Body of pancreas (tissue), 4 donors: ENCODE measurements around the gene CCSER2.

ENCODE experiments used
- POLR2A ChIP-seq, 3 donors: fragments of 450-650 bp; IDR thresholded peaks; one replicate each; pipeline ENCODE4 v1.6.1; 2016; ENCODE audit warnings: antibody characterized with exemption in 3 of 3, mild to moderate bottlenecking in 2 of 3
- TF ChIP-seq, protein P1 (sequence below), 7 experiments: fragments of 450-650 bp in 4 of 7; fragments of 200-600 bp in 3 of 7; sonication (generic) in 3 of 7; IDR thresholded peaks; one replicate each; pipeline ENCODE4 v1.5.1; 2016 to 2019; ENCODE audit warnings: antibody characterized with exemption in 7 of 7

DNA sequence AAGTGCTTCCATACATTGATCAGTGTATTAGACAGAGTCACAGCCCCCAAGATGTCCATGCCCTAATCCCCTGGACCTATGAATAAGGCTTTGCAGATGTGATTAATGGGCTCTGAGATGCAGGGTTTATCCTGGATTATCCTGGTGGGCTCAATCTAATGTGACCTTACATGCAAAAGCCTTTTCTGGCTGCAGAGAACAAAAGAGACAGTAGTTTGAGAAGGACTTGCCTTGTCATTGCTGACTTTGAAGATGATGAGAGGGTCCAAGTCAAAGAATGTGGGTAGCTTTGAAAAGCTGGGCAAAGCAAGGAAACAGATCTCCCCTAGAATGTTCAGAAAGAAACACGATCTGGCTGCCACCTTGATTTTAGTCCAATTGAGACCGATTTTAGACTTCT lies 238.7 kb downstream of the CCSER2 start:
- TF ChIP-seq, protein P1, sequence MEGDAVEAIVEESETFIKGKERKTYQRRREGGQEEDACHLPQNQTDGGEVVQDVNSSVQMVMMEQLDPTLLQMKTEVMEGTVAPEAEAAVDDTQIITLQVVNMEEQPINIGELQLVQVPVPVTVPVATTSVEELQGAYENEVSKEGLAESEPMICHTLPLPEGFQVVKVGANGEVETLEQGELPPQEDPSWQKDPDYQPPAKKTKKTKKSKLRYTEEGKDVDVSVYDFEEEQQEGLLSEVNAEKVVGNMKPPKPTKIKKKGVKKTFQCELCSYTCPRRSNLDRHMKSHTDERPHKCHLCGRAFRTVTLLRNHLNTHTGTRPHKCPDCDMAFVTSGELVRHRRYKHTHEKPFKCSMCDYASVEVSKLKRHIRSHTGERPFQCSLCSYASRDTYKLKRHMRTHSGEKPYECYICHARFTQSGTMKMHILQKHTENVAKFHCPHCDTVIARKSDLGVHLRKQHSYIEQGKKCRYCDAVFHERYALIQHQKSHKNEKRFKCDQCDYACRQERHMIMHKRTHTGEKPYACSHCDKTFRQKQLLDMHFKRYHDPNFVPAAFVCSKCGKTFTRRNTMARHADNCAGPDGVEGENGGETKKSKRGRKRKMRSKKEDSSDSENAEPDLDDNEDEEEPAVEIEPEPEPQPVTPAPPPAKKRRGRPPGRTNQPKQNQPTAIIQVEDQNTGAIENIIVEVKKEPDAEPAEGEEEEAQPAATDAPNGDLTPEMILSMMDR (IDR thresholded peaks at IDR 0.05), result no peak
- no peak for TF ChIP-seq POLR2A (IDR thresholded peaks at IDR 0.05)
